GM12801 (cell line): Measurements from ENCODE around the gene PDE8A.

Experiments used
- CTCF ChIP-seq: IDR thresholded peaks from one replicate; pipeline ENCODE4 v1.5.1; 2011; ENCODE audit warnings: control low read depth; ENCODE audit not compliant: insufficient read length; ENCODE audit errors: extremely low read depth

PDE8A gene

DNA sequence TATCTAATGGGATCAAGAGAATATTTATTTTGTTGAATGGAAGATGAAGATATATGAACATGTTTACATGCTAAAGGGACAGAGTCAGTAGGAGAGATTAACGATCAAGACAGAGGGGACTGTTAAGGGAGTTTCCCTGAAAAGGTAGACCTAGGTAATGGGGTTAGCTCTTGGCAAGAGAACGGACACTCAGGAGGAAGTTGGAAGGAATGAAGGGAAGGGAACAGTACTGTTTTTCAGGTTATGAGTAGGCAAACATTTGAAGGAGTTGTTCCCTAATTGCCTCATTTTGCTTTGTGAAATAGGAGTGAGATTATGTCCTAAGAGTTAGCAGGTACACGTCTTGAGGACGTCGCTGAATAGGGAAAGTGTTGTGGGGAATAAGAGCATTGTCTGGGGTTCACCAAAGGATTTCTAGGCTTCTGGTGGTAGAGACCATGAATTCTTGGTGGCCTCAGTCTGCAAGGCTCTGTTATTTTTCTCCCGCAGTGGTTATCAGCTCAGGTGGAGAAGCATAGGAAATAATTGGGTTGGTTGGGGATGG lies 41.3 kb downstream of the PDE8A start:
- no peak for TF ChIP-seq CTCF

DNA sequence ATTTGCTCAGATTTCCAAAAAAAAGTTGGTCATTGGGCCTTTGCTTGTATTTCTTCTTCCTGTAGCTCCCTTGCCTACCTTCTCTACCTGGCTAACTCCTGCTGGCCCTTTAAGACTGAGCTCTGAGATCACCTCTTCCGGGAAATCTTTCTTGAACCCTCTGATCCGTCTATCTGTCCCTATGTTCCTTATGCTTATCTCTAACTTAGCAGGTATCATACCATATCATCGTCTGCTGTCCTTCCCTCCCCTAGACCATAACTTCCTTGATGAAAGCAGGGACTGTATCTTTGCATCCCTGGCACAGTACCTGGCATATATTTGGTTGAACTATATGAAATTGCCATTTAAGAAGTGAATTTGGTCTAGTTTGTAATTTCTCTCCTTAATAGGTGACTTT lies 42.3 kb downstream of the PDE8A start:
- TF ChIP-seq CTCF, result no peak

- no peak for TF ChIP-seq CTCF
Measured at GRCh38 chr15:85024509-85025336, 43.1 kb downstream of the PDE8A start.

DNA sequence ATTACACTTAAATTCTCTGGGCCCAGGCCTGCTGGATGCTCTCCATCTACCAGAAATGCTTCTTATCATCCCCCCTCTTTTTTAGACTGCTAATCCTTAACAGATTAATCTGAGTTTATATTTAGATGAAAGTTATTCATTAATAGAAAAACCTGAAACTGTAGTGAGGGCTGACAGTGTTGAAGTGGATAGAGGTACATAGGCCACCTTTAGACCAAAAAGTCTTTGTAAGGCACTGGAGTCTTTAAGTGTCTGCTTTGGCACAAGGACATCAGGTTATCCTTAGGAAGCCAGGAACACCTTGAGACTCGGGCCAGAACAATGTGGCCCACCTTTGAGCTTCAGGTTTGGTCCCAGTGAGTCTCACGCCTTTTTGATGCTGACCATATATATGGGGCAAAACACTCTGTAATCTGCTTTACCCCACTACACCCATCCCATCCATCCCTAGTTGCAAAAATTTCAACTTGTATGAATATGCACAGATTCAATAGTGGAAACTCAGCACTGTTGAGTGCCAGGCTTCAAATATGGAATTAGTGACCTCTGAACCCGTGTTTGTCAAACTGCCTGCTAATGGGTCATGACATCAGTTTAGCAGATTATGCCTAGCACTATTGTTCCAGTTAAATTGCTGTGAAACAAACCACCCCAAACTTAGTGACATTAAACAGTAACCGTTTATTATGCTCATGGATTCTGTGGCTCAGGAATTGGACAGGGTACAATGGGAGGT lies 44.0 kb downstream of the PDE8A start:
- TF ChIP-seq CTCF, result no peak

- TF ChIP-seq CTCF, result no peak
Measured at GRCh38 chr15:85026304-85027032, 44.8 kb downstream of the PDE8A start.

DNA sequence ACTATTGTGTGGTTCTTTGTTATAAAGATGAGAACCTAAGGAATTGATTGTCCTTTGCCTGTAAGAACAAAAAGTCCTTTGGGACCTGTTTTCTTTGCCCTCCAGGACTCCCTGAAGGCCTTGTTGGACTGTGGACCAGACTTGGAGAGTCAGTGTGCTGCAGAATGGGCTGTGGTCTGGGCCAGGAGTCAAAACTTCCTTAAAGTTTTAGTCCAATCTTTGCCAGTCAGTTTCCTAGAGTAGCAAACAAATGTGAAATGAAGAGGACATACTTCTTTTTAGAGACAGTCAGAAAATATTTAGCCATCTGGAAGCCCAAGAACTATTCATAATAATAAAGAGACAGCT lies 45.4 kb downstream of the PDE8A start:
- no peak for TF ChIP-seq CTCF

- TF ChIP-seq CTCF, result no peak
Measured at GRCh38 chr15:85027421-85027820, 45.8 kb downstream of the PDE8A start.
